ENCODE measurements around the gene APOL1.

The APOL1 gene

DNA sequence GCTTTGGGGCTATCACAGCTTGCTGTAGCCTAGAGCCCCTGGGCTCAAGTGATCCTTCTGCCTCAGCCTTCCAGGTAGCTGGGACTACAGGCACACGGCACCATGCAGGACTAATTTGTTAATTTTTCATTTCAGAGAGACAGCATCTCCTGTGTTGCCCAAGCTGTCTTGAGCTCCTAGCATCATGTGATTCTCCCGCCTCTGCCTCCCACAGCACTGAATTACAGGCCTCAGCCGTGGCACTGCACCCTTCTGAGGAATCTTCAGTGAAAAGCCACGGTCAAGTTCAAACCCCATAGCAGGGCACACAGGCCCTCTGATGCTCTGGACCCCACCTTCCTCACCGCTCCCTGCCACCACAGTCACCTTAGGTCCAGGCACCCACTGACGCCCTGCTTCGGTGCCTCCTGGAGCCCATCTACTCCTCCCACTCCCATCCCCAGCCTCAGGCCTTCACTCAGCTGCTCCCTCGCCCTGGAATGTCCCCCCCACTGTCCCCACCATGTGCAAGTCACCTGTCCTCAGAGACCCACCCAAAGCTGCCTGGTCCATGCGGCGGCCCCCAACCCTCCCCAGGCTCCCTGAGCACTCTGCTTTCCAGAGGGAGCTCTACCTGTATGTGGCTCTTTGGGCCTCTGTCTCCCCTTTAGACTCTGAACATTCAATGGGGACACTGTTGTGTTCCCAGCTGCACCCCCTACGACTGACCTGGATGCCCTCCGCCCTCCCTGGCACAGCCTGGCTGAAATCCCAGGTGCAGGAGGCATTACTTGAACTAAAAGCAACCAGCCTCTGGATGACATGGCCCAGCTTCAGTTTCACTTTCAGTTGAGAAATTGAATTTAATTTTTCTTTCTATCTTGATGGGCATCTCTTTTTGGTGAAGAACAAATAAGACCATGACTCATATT lies 15.2 kb upstream of the APOL1 start:
- no peak for TF ChIP-seq FOXM1 (IDR thresholded peaks at IDR 0.05; ENCODE audit: borderline replicate concordance, low read depth)
- TF ChIP-seq ZBTB7A (IDR thresholded peaks at IDR 0.05; ENCODE audit: low read depth): no peak
- no peak for TF ChIP-seq TCF12 (IDR thresholded peaks at IDR 0.05; ENCODE audit: low read depth)
- TF ChIP-seq TAF1 (IDR thresholded peaks at IDR 0.05; ENCODE audit: low read depth): no peak
- TF ChIP-seq RAD21 (IDR thresholded peaks at IDR 0.05; ENCODE audit: low read depth): no peak
- no peak for TF ChIP-seq TEAD4 (IDR thresholded peaks at IDR 0.05)
- no peak for TF ChIP-seq EP300 (IDR thresholded peaks at IDR 0.05; ENCODE audit: borderline replicate concordance)
- TF ChIP-seq, protein P1, sequence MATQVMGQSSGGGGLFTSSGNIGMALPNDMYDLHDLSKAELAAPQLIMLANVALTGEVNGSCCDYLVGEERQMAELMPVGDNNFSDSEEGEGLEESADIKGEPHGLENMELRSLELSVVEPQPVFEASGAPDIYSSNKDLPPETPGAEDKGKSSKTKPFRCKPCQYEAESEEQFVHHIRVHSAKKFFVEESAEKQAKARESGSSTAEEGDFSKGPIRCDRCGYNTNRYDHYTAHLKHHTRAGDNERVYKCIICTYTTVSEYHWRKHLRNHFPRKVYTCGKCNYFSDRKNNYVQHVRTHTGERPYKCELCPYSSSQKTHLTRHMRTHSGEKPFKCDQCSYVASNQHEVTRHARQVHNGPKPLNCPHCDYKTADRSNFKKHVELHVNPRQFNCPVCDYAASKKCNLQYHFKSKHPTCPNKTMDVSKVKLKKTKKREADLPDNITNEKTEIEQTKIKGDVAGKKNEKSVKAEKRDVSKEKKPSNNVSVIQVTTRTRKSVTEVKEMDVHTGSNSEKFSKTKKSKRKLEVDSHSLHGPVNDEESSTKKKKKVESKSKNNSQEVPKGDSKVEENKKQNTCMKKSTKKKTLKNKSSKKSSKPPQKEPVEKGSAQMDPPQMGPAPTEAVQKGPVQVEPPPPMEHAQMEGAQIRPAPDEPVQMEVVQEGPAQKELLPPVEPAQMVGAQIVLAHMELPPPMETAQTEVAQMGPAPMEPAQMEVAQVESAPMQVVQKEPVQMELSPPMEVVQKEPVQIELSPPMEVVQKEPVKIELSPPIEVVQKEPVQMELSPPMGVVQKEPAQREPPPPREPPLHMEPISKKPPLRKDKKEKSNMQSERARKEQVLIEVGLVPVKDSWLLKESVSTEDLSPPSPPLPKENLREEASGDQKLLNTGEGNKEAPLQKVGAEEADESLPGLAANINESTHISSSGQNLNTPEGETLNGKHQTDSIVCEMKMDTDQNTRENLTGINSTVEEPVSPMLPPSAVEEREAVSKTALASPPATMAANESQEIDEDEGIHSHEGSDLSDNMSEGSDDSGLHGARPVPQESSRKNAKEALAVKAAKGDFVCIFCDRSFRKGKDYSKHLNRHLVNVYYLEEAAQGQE (IDR thresholded peaks at IDR 0.05; ENCODE audit: low read depth): no peak
- no peak for TF ChIP-seq EGR1 (IDR thresholded peaks at IDR 0.05)
- no peak for TF ChIP-seq YY1 (IDR thresholded peaks at IDR 0.05; ENCODE audit: low read depth)
- TF ChIP-seq CEBPB (IDR thresholded peaks at IDR 0.05): no peak
- no peak for TF ChIP-seq USF1 (IDR thresholded peaks at IDR 0.05)
- TF ChIP-seq CREB1 (IDR thresholded peaks at IDR 0.05; ENCODE audit: low read depth): no peak
- no peak for TF ChIP-seq NFIC (IDR thresholded peaks at IDR 0.05)
- TF ChIP-seq, protein P2, sequence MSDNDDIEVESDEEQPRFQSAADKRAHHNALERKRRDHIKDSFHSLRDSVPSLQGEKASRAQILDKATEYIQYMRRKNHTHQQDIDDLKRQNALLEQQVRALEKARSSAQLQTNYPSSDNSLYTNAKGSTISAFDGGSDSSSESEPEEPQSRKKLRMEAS (IDR thresholded peaks at IDR 0.05): no peak

DNA sequence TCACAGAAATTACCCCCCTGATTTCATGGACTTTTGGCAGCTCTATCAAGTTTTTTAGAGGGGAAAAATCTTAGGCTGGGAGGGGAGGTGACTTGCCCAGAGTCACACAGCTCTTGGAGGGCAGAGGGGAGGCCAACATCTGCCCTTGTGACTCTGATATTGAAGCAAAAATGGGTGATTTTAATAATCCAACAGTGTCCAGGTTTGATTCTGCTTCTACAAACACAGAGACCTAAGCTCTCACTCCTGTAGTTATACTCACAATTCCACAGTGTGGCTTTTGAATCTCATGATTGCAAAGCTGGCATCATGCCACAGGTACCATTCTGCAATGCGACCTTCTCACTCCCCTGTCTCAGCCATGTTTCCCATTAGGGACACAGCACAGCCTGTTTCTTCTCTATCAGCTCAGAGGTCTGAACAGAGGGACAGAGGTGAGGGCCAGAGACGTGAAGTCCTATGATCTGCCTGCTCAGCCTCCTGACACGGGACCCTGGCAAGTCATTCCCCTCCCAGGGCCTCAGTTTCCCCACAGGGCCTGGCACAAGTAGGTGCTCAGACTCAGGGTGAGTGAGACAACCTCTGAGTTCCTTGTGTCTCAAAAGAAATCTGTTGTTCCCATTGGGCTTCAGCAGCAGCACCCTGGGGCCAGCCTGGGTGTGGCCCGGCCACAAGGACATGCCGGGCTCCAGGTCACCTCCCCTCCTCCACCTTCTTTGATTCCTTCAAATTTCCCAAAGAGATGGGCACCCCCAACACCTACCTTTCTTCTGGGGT lies 14.4 kb upstream of the APOL1 start:
- TF ChIP-seq CEBPB (IDR thresholded peaks at IDR 0.05) (no peak), ZBTB7A (IDR thresholded peaks at IDR 0.05; ENCODE audit: low read depth) (no peak), YY1 (IDR thresholded peaks at IDR 0.05; ENCODE audit: low read depth) (no peak)
- TF ChIP-seq, protein P1 (IDR thresholded peaks at IDR 0.05; ENCODE audit: low read depth): no peak

DNA sequence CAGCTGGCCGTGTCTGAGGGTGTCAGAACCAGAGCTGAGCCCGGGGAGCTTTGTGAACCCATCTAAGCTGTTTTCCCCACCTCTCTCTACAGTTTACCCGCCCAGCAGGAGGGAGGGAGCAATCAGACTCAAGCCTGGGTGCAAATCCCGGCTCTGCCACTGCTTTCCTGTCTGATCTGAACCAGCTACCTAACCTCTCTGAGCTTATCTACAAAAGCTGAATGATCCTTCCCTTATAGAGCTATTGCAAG lies 13.9 kb upstream of the APOL1 start:
- TF ChIP-seq EGR1 (IDR thresholded peaks at IDR 0.05) (no peak), TAF1 (IDR thresholded peaks at IDR 0.05; ENCODE audit: low read depth) (no peak), CEBPB (IDR thresholded peaks at IDR 0.05) (no peak), TCF12 (IDR thresholded peaks at IDR 0.05; ENCODE audit: low read depth) (no peak), RAD21 (IDR thresholded peaks at IDR 0.05; ENCODE audit: low read depth) (no peak), YY1 (IDR thresholded peaks at IDR 0.05; ENCODE audit: low read depth) (no peak), ZBTB7A (IDR thresholded peaks at IDR 0.05; ENCODE audit: low read depth) (no peak), NFIC (IDR thresholded peaks at IDR 0.05) (no peak), EP300 (IDR thresholded peaks at IDR 0.05; ENCODE audit: borderline replicate concordance) (no peak), CREB1 (IDR thresholded peaks at IDR 0.05; ENCODE audit: low read depth) (no peak), FOXM1 (IDR thresholded peaks at IDR 0.05; ENCODE audit: borderline replicate concordance, low read depth) (no peak), TEAD4 (IDR thresholded peaks at IDR 0.05) (no peak), USF1 (IDR thresholded peaks at IDR 0.05) (no peak)
- TF ChIP-seq, protein P1 (IDR thresholded peaks at IDR 0.05; ENCODE audit: low read depth): no peak
- TF ChIP-seq, protein P2 (IDR thresholded peaks at IDR 0.05): no peak

Measured in Ishikawa (cell line).